HepG2 (cell line): ENCODE results near the gene RNF40. TPM values are rescaled to one million over a fixed set of nuclear protein-coding genes. Genes with fewer than 3 reads are reported as not detected.

Experiments
- CHD4 ChIP-seq: fragments of 200-600 bp; sonication (generic); IDR thresholded peaks from 2 replicates; pipeline ENCODE4 v1.7.0; 2017; ENCODE audit warnings: mild to moderate bottlenecking, low read length, borderline replicate concordance
- FOXJ3 ChIP-seq: sonication (generic); formaldehyde crosslinking; IDR thresholded peaks from 2 replicates; pipeline ENCODE4 v1.4.0; 2020; ENCODE audit warnings: missing genetic modification reagents, mild to moderate bottlenecking, borderline replicate concordance
- HNRNPK ChIP-seq: fragments of 200-400 bp; formaldehyde crosslinking; IDR thresholded peaks from 2 replicates; pipeline ENCODE4 v1.6.1; 2018; ENCODE audit warnings: low read length, low read depth, moderate library complexity, mild to moderate bottlenecking; ENCODE audit not compliant: poor library complexity, severe bottlenecking
- JUNB ChIP-seq: sonication (generic); formaldehyde crosslinking; IDR thresholded peaks from 2 replicates; pipeline ENCODE4 v1.8.0; 2022; ENCODE audit warnings: missing genetic modification reagents, mild to moderate bottlenecking, borderline replicate concordance
- NR3C1 ChIP-seq: sonication (generic); formaldehyde crosslinking; IDR thresholded peaks from 2 replicates; pipeline ENCODE4 v1.4.0; 2020; ENCODE audit warnings: missing genetic modification reagents
- POGZ ChIP-seq: sonication (generic); formaldehyde crosslinking; IDR thresholded peaks from 2 replicates; pipeline ENCODE4 v1.4.0; 2020; ENCODE audit warnings: mild to moderate bottlenecking, missing genetic modification reagents
- ZNF253 ChIP-seq: sonication (generic); formaldehyde crosslinking; IDR thresholded peaks from 2 replicates; pipeline ENCODE4 v1.8.0; 2022; ENCODE audit warnings: mild to moderate bottlenecking, missing genetic modification reagents, borderline replicate concordance
- polyA plus RNA-seq, 8 experiments: library from polyadenylated mRNA; depleted of rRNA in 3 of 8; stranded (reverse) in 7 of 8; unstranded in 1 of 8; fragments of >200 nt; fragmentation: Illumina TruSeq in 4 of 8; extraction: Trizol in 4 of 8; gene quantifications; 2 replicates each; pipeline versions ENCODE4 v1.2.1 to v1.2.3, GENCODE V29; 2011 to 2016; ENCODE audit warnings: low read depth in 4 of 8, missing spikeins in 1 of 8, mixed read lengths in 1 of 8; ENCODE audit not compliant: insufficient read depth in 1 of 8
- total RNA-seq, 5 experiments: library from RNA; depleted of rRNA; stranded (reverse); fragments of >200 nt; fragmentation: Illumina TruSeq; extraction: Trizol; gene quantifications; 2 replicates each; pipeline ENCODE4 v1.2.3, GENCODE V29; 2016; ENCODE audit warnings: low read depth in 1 of 5
- TF ChIP-seq, protein P1 (sequence below): sonication (generic); formaldehyde crosslinking; IDR thresholded peaks from 2 replicates; pipeline ENCODE4 v1.5.0; 2020; ENCODE audit warnings: mild to moderate bottlenecking, missing genetic modification reagents, borderline replicate concordance
- TF ChIP-seq, protein P2 (sequence below): sonication (generic); formaldehyde crosslinking; IDR thresholded peaks from 2 replicates; pipeline ENCODE4 v1.4.0; 2020; ENCODE audit warnings: low read depth, mild to moderate bottlenecking, missing genetic modification reagents
- TF ChIP-seq, protein P3 (sequence below): conservative IDR thresholded peaks from 2 replicates; pipeline ENCODE4 v1.6.1; 2018; ENCODE audit warnings: missing genetic modification reagents
- TF ChIP-seq, protein P4 (sequence below): sonication (generic); formaldehyde crosslinking; IDR thresholded peaks from 2 replicates; pipeline ENCODE4 v1.4.0; 2020; ENCODE audit warnings: missing genetic modification reagents

Gene RNF40
- total and polyA plus RNA-seq, 2 of the 13 experiments (the other 11 are each of a cell fraction or from before 2014, with no cell fraction given): 84.0 to 85.6 TPM

DNA sequence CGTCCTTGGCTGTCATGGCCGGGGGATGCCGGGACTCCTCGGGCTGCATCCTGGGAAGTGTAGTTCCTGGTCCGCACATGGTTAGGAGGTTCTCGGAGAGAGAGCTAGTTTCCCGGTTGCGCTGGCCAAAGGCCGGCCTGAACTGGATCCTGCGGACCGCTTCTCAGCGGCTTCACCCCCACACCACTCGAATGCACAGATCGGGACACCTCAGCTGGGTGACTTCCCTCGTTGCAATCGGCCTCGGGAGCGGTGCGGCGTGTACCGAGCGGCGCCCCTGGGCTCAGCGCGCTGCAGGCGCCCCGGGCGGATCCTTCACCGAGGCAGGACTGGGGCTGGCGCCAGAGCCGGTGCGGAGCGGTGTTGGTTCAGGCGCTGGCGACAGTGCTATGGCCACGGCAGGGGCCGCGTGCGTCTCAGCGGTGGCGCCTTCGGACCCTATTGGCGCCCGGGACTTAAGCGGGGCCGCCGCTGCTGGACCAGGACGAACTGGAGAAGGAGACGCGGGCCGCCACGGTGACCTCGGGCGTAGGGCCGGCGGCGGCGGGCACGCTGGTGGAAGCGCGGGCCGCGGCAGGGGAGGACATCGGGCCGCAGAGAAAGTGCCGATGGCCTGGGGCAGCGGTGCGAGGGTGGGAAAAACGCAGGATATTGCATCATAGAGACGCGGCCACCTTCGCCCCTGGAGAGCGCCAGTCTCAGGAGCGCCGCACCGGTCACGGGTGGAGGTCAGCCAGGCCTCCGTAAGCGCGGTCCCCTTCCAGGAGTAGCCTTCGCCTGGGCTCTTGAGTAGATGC, 13.5 kb downstream of the RNF40 start (continued):
- TF ChIP-seq, protein P1, sequence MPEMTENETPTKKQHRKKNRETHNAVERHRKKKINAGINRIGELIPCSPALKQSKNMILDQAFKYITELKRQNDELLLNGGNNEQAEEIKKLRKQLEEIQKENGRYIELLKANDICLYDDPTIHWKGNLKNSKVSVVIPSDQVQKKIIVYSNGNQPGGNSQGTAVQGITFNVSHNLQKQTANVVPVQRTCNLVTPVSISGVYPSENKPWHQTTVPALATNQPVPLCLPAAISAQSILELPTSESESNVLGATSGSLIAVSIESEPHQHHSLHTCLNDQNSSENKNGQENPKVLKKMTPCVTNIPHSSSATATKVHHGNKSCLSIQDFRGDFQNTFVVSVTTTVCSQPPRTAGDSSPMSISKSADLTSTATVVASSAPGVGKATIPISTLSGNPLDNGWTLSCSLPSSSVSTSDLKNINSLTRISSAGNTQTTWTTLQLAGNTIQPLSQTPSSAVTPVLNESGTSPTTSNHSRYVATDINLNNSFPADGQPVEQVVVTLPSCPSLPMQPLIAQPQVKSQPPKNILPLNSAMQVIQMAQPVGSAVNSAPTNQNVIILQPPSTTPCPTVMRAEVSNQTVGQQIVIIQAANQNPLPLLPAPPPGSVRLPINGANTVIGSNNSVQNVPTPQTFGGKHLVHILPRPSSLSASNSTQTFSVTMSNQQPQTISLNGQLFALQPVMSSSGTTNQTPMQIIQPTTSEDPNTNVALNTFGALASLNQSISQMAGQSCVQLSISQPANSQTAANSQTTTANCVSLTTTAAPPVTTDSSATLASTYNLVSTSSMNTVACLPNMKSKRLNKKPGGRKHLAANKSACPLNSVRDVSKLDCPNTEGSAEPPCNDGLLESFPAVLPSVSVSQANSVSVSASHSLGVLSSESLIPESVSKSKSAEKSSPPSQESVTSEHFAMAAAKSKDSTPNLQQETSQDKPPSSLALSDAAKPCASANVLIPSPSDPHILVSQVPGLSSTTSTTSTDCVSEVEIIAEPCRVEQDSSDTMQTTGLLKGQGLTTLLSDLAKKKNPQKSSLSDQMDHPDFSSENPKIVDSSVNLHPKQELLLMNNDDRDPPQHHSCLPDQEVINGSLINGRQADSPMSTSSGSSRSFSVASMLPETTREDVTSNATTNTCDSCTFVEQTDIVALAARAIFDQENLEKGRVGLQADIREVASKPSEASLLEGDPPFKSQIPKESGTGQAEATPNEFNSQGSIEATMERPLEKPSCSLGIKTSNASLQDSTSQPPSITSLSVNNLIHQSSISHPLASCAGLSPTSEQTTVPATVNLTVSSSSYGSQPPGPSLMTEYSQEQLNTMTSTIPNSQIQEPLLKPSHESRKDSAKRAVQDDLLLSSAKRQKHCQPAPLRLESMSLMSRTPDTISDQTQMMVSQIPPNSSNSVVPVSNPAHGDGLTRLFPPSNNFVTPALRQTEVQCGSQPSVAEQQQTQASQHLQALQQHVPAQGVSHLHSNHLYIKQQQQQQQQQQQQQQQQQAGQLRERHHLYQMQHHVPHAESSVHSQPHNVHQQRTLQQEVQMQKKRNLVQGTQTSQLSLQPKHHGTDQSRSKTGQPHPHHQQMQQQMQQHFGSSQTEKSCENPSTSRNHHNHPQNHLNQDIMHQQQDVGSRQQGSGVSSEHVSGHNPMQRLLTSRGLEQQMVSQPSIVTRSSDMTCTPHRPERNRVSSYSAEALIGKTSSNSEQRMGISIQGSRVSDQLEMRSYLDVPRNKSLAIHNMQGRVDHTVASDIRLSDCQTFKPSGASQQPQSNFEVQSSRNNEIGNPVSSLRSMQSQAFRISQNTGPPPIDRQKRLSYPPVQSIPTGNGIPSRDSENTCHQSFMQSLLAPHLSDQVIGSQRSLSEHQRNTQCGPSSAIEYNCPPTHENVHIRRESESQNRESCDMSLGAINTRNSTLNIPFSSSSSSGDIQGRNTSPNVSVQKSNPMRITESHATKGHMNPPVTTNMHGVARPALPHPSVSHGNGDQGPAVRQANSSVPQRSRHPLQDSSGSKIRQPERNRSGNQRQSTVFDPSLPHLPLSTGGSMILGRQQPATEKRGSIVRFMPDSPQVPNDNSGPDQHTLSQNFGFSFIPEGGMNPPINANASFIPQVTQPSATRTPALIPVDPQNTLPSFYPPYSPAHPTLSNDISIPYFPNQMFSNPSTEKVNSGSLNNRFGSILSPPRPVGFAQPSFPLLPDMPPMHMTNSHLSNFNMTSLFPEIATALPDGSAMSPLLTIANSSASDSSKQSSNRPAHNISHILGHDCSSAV (CRISPR knock-in tag): peak; percentile 90; the same call in 1 of the 2 replicates
- TF ChIP-seq JUNB (CRISPR knock-in tag): no peak
- TF ChIP-seq, protein P2, sequence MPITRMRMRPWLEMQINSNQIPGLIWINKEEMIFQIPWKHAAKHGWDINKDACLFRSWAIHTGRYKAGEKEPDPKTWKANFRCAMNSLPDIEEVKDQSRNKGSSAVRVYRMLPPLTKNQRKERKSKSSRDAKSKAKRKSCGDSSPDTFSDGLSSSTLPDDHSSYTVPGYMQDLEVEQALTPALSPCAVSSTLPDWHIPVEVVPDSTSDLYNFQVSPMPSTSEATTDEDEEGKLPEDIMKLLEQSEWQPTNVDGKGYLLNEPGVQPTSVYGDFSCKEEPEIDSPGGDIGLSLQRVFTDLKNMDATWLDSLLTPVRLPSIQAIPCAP (CRISPR knock-in tag): no peak; the same call in 1 of the 2 replicates
- TF ChIP-seq, protein P3, sequence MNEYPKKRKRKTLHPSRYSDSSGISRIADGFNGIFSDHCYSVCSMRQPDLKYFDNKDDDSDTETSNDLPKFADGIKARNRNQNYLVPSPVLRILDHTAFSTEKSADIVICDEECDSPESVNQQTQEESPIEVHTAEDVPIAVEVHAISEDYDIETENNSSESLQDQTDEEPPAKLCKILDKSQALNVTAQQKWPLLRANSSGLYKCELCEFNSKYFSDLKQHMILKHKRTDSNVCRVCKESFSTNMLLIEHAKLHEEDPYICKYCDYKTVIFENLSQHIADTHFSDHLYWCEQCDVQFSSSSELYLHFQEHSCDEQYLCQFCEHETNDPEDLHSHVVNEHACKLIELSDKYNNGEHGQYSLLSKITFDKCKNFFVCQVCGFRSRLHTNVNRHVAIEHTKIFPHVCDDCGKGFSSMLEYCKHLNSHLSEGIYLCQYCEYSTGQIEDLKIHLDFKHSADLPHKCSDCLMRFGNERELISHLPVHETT (CRISPR knock-in tag): no peak; the same call in 1 of the 2 replicates
- TF ChIP-seq CHD4: no peak
- peak; percentile 88 for TF ChIP-seq HNRNPK
- TF ChIP-seq NR3C1 (CRISPR knock-in tag): no peak
- TF ChIP-seq POGZ (CRISPR knock-in tag): 0 out of 2 replicates have a peak, but pooled peaks have one; percentile 11
- TF ChIP-seq, protein P4, sequence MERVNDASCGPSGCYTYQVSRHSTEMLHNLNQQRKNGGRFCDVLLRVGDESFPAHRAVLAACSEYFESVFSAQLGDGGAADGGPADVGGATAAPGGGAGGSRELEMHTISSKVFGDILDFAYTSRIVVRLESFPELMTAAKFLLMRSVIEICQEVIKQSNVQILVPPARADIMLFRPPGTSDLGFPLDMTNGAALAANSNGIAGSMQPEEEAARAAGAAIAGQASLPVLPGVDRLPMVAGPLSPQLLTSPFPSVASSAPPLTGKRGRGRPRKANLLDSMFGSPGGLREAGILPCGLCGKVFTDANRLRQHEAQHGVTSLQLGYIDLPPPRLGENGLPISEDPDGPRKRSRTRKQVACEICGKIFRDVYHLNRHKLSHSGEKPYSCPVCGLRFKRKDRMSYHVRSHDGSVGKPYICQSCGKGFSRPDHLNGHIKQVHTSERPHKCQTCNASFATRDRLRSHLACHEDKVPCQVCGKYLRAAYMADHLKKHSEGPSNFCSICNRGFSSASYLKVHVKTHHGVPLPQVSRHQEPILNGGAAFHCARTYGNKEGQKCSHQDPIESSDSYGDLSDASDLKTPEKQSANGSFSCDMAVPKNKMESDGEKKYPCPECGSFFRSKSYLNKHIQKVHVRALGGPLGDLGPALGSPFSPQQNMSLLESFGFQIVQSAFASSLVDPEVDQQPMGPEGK: peak; percentile 51
- TF ChIP-seq ZNF253 (CRISPR knock-in tag): peak; percentile 79; the same call in 1 of the 2 replicates
- TF ChIP-seq FOXJ3 (CRISPR knock-in tag): peak; percentile 47
